G401.6 (cell line): ENCODE measurements around the gene CTNNA2.

Source experiments
- FAIRE-seq: peaks from 2 replicates; lab custom pipeline; 2012; peaks lifted over from hg19 to GRCh38; lab: Jason Lieb, UNC

Gene CTNNA2

GRCh38 chr2:80222644-80223043 lies 709.8 kb downstream of the CTNNA2 start:
- FAIRE-seq = no peak

DNA sequence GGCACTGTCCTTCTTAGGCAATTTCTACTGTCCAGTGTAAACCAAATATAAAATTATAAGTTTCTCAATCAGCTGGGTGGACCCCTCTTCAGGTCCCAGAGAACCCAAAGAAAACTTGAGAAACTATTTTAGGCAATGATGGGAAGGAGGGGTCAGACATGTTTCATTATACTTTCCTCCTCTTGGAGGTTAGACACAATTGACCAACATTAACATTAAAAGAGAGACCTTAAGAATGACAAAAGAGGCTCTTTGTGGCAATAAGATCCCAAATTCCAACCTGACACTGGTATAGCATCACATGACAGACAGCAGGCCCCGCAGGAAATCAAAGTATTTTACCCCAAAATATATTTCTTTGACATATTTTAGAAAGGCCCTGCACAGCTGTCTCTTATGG lies 718.6 kb downstream of the CTNNA2 start:
- no peak for FAIRE-seq

DNA sequence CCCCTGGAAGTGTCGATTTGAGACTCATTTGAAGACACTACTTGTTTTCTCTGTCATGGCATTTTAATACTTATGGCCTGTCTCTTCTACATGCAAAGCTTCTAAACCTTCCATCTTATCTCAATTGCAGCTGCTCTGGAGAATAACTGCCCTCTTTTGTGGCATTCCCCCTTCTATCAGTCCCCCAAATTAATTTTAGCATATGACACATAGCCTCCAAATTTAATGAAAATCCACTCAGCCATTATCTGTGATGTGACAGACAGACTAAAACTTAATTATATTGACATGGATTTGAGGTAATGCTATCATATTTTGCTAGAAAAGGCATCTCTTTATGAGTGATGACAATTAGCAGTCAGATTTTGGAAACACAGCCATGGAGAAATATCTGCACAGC lies 720.5 kb downstream of the CTNNA2 start:
- FAIRE-seq = no peak

DNA sequence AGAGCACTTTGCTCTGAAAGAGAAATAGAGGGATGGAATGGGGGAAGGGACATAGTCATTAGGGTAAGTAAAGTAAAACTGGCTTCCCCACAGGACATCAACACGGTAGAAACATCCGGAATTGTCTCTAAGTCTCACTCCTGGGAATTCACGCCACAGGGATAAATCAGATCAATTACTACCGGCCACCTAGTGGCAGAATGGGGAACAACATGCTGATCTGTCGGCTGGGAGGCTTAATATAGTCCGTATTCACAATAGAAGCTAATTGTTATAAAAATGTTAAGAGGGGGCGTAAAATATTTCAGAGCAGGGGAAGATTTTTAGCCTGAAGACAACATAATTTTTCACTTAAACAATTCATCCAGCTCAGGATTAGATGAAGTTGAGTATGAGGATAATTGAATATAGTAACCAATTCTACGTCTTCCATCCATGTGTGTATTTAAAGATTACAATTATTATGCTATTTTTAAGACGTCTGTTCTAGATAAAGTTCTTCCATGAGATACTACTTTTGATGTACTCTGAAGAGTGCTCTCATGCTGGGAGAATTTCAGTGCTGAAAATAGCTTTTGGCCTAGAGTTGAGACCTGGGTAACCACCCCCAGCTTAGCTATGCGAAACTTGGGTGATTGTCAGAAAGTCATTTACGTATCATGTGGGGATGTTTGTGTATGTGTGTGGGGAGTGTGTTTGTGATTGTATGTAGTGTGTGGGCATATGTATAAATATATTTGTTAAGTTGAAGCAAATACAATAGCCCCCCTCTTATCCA lies 726.0 kb downstream of the CTNNA2 start:
- no peak for FAIRE-seq

DNA sequence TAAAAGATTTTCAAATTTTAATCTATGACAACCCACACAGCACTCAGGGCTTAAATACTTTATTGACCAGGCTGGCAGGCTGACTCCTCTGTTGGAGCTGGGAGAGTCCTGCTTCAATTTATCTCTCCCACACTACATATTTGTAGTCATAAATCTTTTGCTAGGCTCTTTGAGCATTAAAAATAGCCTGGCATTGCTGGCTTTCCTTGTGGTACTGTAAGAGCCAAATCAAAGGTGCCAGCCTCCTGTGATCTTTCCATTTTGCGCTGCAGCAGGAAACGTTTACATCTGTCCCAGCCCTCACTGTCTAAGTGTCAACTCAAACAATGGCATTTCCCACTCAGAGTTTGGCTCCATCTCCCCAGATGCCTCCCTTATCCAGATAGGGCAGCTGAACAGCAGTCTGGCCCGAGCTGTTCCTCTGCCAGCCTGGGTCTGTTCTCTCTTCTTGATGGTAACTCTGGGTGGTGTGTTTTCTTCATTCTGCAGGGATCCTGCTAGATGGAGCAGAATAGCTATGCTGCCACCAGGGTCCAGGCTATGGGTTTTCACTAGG lies 729.6 kb downstream of the CTNNA2 start:
- no peak for FAIRE-seq

DNA sequence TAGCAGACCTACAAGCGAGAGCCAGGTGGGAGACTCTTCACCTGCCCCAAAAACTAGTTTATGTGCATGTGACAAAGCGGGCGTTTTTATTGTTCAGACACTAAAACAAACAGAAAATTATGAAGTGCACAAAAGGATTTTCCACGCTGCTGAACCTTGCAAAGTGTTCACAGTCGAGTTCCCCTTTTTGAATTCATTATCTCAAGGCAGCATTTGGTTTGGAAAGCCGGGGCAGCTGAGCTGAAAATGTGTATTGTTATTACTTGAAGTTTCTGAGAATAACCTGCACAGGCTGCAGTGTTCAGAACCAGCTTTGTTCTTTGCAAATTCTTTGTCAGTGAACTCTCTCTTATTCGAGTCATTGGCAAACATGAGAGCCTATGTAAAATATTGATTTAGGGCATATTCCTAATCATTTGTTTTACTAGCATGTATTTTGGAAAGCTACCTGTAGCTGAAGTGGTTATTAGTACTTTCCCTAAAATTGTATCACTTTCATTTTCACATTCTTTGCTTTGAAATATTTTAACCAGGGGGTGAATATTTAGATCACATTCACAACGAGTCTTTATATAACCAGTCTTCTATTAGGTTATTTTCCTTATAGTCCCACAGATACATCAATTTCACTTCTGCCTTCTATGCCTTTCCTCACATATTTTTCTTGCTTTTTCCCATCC lies 732.2 kb downstream of the CTNNA2 start:
- no peak for FAIRE-seq

GRCh38 chr2:80246534-80246933 lies 733.7 kb downstream of the CTNNA2 start:
- no peak for FAIRE-seq

DNA sequence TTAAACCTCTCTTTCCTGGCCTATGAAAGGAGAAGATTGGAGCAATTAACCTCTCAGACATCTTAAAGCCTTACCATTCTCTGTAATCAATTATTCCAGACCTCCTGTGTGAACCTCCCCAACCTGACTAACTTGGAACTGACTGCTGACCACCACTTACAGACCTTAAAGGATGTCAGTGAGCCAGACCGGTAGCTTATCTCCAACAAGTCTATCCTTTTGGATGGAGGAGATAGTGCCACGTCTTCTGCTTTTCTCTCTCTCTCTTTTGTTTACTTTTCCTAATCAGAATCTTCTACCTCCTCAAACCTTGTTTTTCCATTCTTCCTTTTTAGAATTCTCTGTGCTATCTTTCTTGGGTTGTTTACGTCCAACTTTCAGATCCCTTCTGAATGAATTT lies 734.5 kb downstream of the CTNNA2 start:
- FAIRE-seq = no peak

DNA sequence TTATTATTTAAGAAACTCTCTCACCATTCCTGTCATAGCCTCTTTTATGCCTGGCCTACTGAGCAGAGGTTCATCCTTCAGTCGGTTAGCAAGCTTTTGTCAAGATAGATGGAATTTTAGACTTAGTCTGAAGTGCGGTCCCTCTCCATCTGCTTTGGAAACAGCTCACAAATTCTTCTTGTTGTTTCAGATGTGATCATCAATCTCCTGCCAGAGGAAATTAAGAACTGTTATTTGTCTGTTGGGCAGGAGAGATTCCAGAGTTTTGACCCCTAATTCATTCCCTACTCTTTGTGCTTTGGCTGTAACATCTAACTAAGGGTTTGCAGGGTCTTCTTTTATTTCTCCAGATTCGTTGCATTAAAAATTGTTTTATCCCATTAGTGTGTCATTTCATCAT lies 735.3 kb downstream of the CTNNA2 start:
- FAIRE-seq = no peak

- no peak for FAIRE-seq
These were observed 739.6 kb downstream of the CTNNA2 start for GRCh38 chr2:80252294-80252986.

DNA sequence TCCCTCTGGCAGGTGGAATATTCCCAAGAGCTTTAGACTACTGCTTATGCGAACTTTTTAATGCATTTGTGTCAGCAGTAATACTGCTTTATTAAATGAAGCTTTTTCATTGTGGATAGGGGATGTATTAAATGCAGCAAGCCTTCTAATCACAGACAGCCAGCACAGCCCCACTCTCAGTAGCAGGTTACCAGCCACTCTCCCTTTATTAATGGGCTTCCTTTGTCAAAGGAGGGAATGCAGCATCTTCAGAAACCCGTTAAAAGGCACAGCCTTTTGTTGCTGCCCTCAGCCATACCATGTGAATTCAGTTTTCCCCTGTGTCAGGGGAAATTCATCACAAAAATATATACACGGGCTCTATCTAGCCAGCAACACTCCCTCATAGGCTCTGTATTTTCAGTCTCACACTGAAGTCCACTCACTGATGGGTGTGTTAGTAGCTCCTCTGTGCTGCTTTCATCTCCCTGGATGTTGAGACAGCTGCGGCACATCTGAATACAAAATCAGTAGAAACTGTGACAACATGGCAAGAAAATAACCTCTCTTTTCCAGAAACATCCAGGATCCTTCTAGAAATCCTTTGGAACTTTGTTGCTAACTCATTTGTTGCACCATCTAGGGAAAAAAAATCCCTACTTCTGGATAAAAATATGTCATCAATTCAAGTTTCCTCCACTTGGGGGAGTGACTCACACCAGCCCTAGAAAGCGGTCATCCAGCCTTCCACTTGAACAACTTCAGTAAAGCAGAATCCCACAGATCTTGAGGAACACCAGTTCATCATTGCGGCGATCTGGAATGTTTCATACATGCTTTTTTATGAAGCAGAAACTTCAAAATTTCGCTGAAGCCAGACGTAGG lies 743.3 kb downstream of the CTNNA2 start:
- FAIRE-seq = no peak

- FAIRE-seq = no peak
These were observed 743.9 kb downstream of the CTNNA2 start for GRCh38 chr2:80256782-80257167.

DNA sequence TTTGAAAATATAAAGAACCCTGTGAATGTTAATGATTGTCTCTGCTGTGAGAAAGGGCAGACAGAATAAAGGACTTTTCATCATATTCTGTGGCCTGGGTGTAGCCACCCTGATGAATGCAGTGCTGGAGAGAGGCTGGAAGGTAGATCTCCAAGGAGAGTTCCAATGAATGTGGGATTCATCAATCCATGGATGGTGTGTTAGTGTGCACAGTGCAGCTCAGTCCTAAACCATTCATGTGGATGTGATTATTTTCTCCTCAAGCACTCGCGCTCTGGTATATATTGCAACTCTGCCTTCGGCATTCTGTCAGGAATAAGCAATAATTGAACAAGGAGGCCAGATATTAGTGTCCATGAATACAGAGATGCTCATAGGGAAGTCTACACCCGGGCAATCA lies 744.6 kb downstream of the CTNNA2 start:
- no peak for FAIRE-seq

DNA sequence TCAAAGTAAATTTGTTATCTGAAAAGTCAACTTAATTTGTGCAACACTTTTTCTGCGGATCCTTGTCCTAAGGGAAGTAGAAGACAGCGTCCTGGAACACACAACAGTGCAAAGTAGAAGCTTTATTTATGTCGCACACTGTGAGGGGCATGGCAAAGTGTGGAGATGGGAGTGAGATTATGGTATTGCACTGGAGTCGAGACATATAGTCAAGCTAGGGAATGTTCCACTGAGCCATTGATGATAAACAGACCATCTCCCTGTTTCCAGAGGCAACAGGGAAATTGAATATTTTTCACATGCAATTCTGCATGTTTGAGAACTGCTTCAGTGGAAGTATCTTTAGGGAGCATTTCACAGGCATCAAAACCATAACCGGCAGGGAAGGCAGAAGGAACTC lies 745.5 kb downstream of the CTNNA2 start:
- no peak for FAIRE-seq

DNA sequence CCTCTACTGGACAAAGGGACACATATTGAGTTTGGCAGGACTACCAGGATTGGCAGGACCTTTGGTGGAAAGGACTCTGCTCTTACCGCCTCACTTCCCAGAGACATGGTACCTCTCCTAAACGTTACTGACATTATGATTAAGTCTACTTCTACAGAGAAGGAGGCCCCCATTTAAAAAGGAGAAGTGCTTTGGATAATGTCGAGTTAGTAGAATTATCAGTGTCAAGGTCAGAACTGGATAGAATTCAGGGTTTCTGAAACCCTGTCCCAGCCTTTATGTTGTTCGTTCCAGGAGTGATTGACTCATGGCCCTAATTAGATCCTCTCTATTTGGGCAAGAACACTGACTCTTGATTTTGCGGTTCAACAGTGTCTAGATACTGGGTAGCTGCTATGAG lies 745.9 kb downstream of the CTNNA2 start:
- FAIRE-seq = no peak

- FAIRE-seq = no peak
These were observed 746.4 kb downstream of the CTNNA2 start for GRCh38 chr2:80259292-80259691.

DNA sequence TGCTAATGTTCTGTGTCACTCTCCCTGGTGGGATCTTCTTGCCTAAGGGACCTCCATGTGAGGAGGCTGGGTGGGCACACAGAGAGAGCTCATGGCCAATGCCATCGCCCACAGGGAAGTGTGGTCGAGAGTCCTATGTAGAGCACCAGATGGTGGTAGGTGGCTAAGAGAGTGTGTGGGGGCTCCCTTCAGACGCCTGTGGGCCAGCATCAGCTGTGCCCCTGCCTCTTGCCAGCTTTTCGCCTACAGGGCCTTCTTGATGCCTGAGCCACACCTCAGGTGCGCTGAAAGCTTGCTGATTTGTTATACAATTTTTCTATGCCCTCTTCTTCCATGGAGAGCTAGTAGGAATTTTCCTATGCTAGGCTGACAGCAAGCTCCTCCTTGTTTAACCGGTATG lies 753.4 kb downstream of the CTNNA2 start:
- no peak for FAIRE-seq

DNA sequence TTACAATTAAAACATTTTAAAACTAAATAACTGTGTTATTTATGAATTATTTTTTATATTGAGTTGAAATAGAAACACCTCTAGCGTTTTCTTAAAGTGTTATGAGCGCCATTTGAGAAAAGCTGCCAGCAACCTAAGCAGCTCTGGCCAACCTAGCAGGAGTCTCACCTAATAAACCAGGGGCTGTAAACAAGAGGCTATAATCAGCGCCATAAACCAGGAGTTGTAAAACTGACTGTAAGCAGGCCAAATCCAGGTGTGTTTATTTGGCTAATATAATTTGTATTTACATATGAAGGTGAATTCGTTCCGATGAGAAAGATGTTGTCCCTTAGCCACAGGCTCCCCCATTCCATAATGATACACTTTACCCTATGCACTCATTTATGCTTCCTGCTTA lies 757.0 kb downstream of the CTNNA2 start:
- FAIRE-seq = no peak

GRCh38 chr2:80280598-80280997 lies 767.7 kb downstream of the CTNNA2 start:
- no peak for FAIRE-seq

GRCh38 chr2:80281049-80281448 lies 768.2 kb downstream of the CTNNA2 start:
- no peak for FAIRE-seq

GRCh38 chr2:80288576-80288975 lies 775.7 kb downstream of the CTNNA2 start:
- FAIRE-seq = no peak

GRCh38 chr2:80291656-80292055 lies 778.8 kb downstream of the CTNNA2 start:
- FAIRE-seq = no peak
